HEK293 (cell line): ENCODE data around the gene EFNA2.
A peak's percentile ranks its signal among the peaks of the same experiment; 100 is the strongest.

Experiments used
- CTCF ChIA-PET: fragments of 350-600 bp; formaldehyde crosslinking; extraction: SDS; loops from one replicate; lab custom pipeline; 2021; ENCODE audit warnings: antibody characterized with exemption; lab: Yijun Ruan, JAX
- POLR2A ChIA-PET: fragments of 300-600 bp; formaldehyde crosslinking; extraction: SDS; loops from one replicate; lab custom pipeline; 2020; ENCODE audit warnings: antibody characterized with exemption, inconsistent platforms; lab: Yijun Ruan, JAX
- H3K27ac ChIP-seq: fragments of 200-500 bp; sonication (Bioruptor generic); 2 replicates; pipeline ENCODE4 v1.5.1; 2014; ENCODE audit warnings: low read depth, low read length, control low read depth, inconsistent platforms; ENCODE audit errors: extremely low read depth
- H3K36me3 ChIP-seq, 2 experiments: fragments of 200-500 bp in 1 of 2; sonication (Bioruptor generic) in 1 of 2; 1 replicate in 1 of 2; 2 replicates in 1 of 2; pipeline ENCODE4 v1.5.1; 2014 to 2017; ENCODE audit warnings: inconsistent platforms in 2 of 2, low read length in 2 of 2; ENCODE audit not compliant: control insufficient read depth in 2 of 2, insufficient read depth in 1 of 2
- H3K4me1 ChIP-seq: fragments of 200-500 bp; sonication (Bioruptor generic); 2 replicates; pipeline ENCODE4 v1.5.1; 2014; ENCODE audit warnings: mild to moderate bottlenecking, low read length, inconsistent platforms; ENCODE audit not compliant: control insufficient read depth, insufficient read depth
- H3K4me3 ChIP-seq: 2 replicates; pipeline ENCODE4 v1.5.1; 2011; ENCODE audit warnings: low read depth, mild to moderate bottlenecking, control low read depth, low read length, moderate library complexity
- H3K9me3 ChIP-seq: fragments of 200-500 bp; sonication (Bioruptor generic); 2 replicates; pipeline ENCODE4 v1.5.1; 2014; ENCODE audit warnings: low read depth, low read length, inconsistent platforms; ENCODE audit not compliant: control insufficient read depth, insufficient read depth
- GLI2 ChIP-seq: fragments of 450-650 bp; formaldehyde crosslinking; IDR thresholded peaks from 2 replicates; pipeline ENCODE4; 2017; ENCODE audit warnings: missing biosample characterization, missing genetic modification characterization, low read depth, borderline replicate concordance
- GLIS1 ChIP-seq: fragments of 450-650 bp; formaldehyde crosslinking; IDR thresholded peaks from 2 replicates; pipeline ENCODE4 v1.5.1; 2016; ENCODE audit warnings: missing biosample characterization, missing genetic modification characterization
- HIC1 ChIP-seq: fragments of 450-650 bp; formaldehyde crosslinking; IDR thresholded peaks from 2 replicates; pipeline ENCODE4 v1.5.1; 2016; ENCODE audit warnings: missing biosample characterization, missing genetic modification characterization
- INSM2 ChIP-seq: fragments of 450-650 bp; formaldehyde crosslinking; IDR thresholded peaks from 2 replicates; pipeline ENCODE4 v1.5.1; 2016; ENCODE audit warnings: missing biosample characterization, missing genetic modification characterization
- KLF1 ChIP-seq: fragments of 450-650 bp; formaldehyde crosslinking; IDR thresholded peaks from 2 replicates; pipeline ENCODE4 v1.5.1; 2016; ENCODE audit warnings: missing biosample characterization, missing genetic modification characterization
- SCRT1 ChIP-seq: fragments of 450-650 bp; formaldehyde crosslinking; IDR thresholded peaks from 2 replicates; pipeline ENCODE4 v1.5.1; 2016; ENCODE audit warnings: missing biosample characterization, missing genetic modification characterization, borderline replicate concordance
- TCF7L2 ChIP-seq: IDR thresholded peaks from 2 replicates; pipeline ENCODE4 v1.6.1; 2011; ENCODE audit warnings: low read depth, mild to moderate bottlenecking, inconsistent platforms, low read length, moderate library complexity, borderline replicate concordance
- TSHZ1 ChIP-seq: fragments of 450-650 bp; formaldehyde crosslinking; IDR thresholded peaks from 2 replicates; pipeline ENCODE4 v1.5.1; 2016; ENCODE audit warnings: missing biosample characterization, missing genetic modification characterization, borderline replicate concordance
- ZFP3 ChIP-seq: fragments of 450-650 bp; formaldehyde crosslinking; IDR thresholded peaks from 2 replicates; pipeline ENCODE4 v1.5.1; 2016; ENCODE audit warnings: low read depth, missing biosample characterization, missing genetic modification characterization
- ZFP37 ChIP-seq: fragments of 450-650 bp; formaldehyde crosslinking; IDR thresholded peaks from 2 replicates; pipeline ENCODE4 v1.5.1; 2016; ENCODE audit warnings: missing biosample characterization, missing genetic modification characterization
- ZNF112 ChIP-seq: fragments of 450-650 bp; formaldehyde crosslinking; IDR thresholded peaks from 2 replicates; pipeline ENCODE4 v1.5.0; 2017; ENCODE audit warnings: missing biosample characterization, missing genetic modification characterization
- ZNF221 ChIP-seq: fragments of 450-650 bp; formaldehyde crosslinking; IDR thresholded peaks from 2 replicates; pipeline ENCODE4 v1.5.1; 2017; ENCODE audit warnings: missing biosample characterization, missing genetic modification characterization, borderline replicate concordance
- ZNF26 ChIP-seq: fragments of 450-650 bp; formaldehyde crosslinking; IDR thresholded peaks from 2 replicates; pipeline ENCODE4 v1.5.1; 2016; ENCODE audit warnings: missing biosample characterization, missing genetic modification characterization
- ZNF416 ChIP-seq: fragments of 450-650 bp; formaldehyde crosslinking; IDR thresholded peaks from 2 replicates; pipeline ENCODE4 v1.5.1; 2016; ENCODE audit warnings: missing biosample characterization, missing genetic modification characterization
- ZNF423 ChIP-seq: fragments of 450-650 bp; formaldehyde crosslinking; IDR thresholded peaks from 2 replicates; pipeline ENCODE4 v1.5.1; 2016; ENCODE audit warnings: missing biosample characterization, missing genetic modification characterization
- ZNF433 ChIP-seq: fragments of 450-650 bp; formaldehyde crosslinking; IDR thresholded peaks from 2 replicates; pipeline ENCODE4 v1.5.1; 2016; ENCODE audit warnings: missing biosample characterization, missing genetic modification characterization, low read depth
- ZNF670 ChIP-seq: fragments of 450-650 bp; formaldehyde crosslinking; IDR thresholded peaks from 2 replicates; pipeline ENCODE4 v1.5.1; 2016; ENCODE audit warnings: missing biosample characterization, missing genetic modification characterization, low read depth
- ZNF76 ChIP-seq: fragments of 450-650 bp; formaldehyde crosslinking; IDR thresholded peaks from 2 replicates; pipeline ENCODE4; 2016; ENCODE audit warnings: low read depth, missing biosample characterization, missing genetic modification characterization, borderline replicate concordance
- TF ChIP-seq, protein P1 (sequence below): fragments of 450-650 bp; formaldehyde crosslinking; IDR thresholded peaks from 2 replicates; pipeline ENCODE4 v1.5.1; 2017; ENCODE audit warnings: missing biosample characterization, missing genetic modification characterization
- TF ChIP-seq, protein P2 (sequence below): fragments of 450-650 bp; formaldehyde crosslinking; conservative IDR thresholded peaks from 2 replicates; pipeline ENCODE4 v1.5.1; 2016; ENCODE audit warnings: low read depth, missing biosample characterization, missing genetic modification characterization

The EFNA2 gene

DNA sequence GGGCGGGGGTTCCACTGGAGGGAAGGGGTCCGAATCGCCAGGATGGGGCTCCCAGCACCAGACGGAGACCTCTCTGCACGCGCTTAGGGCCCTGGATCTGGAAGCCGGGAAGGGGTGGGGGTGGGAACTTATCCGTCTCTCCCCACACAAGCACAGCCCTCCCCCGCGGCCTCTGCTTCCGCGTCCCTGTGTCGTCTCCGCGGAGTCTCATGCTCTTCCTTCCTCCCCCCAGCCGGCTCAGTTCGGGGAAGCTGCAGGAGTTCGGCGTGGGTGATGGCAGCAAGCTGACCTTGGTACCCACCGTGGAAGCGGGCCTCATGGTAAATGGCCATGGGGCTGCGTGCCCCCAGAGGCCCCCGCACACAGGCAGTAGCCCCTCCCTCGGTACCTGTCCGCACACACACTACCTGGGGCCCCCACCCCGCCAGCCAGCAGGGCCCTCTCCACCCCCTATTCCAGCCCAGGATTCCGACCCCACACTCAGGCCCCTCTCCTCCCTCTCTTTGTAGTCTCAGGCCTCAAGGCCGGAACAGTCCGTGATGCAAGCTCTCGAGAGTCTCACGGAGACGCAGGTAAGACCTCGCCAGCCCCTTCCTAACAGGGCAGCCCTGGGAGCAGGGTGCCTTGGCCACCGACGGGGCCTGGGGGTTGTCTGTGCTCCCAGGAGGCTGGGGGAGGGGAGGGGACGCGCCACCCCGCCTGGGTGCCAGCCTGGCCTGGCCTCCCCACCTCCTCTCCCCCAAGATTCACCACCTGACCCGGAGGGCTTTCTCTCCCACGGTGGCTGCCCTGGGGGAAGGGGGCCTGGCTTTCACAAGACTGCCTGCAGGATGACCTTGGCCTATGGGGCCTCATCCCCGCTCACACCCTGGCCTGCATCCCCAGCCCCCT is 34.1 kb upstream of the EFNA2 start:
- Histone ChIP-seq H3K36me3 (peaks cover 13 to 43% of the 10 kb centered on the region in 2 experiments; a peak in 2 of 3 replicates), H3K4me3 (peak overlapping the region; percentile 92), H3K9me3 (no peaks in the 10 kb centered on the region), H3K4me1 (peaks cover 4% of the 10 kb centered on the region), H3K27ac (peak overlapping the region; percentile 100)
- CTCF ChIA-PET, result interaction anchor here (0.6 to 2.7 kb wide), 2 partner anchors 17 to 349 kb away, joined by 3 to 10 read pairs; partner anchors contain the start of gene CIRBP
- POLR2A ChIA-PET, result interaction anchor here (1.0 to 10.8 kb wide), 3 partner anchors 10 to 24 kb away, joined by 3 to 407 read pairs (median 4); partner anchors contain the start of genes CIRBP and FAM174C
- TF ChIP-seq ZFP37 (tag by site-specific recombination) (0 out of 2 replicates have a peak, but pooled peaks have one; percentile 67), KLF1 (tag by site-specific recombination) (0 out of 2 replicates have a peak, but pooled peaks have one; percentile 27), ZNF26 (tag by site-specific recombination) (no peak), INSM2 (tag by site-specific recombination) (0 out of 2 replicates have a peak, but pooled peaks have one; percentile 28), ZNF76 (tag by site-specific recombination) (no peak; the same call in 1 of the 2 replicates), ZNF670 (tag by site-specific recombination) (no peak), ZNF416 (tag by site-specific recombination) (no peak), SCRT1 (tag by site-specific recombination) (no peak), ZNF221 (no peak), TCF7L2 (no peak), ZNF112 (no peak), ZFP3 (tag by site-specific recombination) (no peak), GLI2 (tag by site-specific recombination) (no peak), ZNF433 (tag by site-specific recombination) (no peak), ZNF423 (peak; percentile 48; the same call in 1 of the 2 replicates), GLIS1 (tag by site-specific recombination) (peak; percentile 92), TSHZ1 (tag by site-specific recombination) (no peak), HIC1 (peak; percentile 84)
- TF ChIP-seq, protein P1, sequence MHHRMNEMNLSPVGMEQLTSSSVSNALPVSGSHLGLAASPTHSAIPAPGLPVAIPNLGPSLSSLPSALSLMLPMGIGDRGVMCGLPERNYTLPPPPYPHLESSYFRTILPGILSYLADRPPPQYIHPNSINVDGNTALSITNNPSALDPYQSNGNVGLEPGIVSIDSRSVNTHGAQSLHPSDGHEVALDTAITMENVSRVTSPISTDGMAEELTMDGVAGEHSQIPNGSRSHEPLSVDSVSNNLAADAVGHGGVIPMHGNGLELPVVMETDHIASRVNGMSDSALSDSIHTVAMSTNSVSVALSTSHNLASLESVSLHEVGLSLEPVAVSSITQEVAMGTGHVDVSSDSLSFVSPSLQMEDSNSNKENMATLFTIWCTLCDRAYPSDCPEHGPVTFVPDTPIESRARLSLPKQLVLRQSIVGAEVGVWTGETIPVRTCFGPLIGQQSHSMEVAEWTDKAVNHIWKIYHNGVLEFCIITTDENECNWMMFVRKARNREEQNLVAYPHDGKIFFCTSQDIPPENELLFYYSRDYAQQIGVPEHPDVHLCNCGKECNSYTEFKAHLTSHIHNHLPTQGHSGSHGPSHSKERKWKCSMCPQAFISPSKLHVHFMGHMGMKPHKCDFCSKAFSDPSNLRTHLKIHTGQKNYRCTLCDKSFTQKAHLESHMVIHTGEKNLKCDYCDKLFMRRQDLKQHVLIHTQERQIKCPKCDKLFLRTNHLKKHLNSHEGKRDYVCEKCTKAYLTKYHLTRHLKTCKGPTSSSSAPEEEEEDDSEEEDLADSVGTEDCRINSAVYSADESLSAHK (tag by site-specific recombination), result no peak
- TF ChIP-seq, protein P2, sequence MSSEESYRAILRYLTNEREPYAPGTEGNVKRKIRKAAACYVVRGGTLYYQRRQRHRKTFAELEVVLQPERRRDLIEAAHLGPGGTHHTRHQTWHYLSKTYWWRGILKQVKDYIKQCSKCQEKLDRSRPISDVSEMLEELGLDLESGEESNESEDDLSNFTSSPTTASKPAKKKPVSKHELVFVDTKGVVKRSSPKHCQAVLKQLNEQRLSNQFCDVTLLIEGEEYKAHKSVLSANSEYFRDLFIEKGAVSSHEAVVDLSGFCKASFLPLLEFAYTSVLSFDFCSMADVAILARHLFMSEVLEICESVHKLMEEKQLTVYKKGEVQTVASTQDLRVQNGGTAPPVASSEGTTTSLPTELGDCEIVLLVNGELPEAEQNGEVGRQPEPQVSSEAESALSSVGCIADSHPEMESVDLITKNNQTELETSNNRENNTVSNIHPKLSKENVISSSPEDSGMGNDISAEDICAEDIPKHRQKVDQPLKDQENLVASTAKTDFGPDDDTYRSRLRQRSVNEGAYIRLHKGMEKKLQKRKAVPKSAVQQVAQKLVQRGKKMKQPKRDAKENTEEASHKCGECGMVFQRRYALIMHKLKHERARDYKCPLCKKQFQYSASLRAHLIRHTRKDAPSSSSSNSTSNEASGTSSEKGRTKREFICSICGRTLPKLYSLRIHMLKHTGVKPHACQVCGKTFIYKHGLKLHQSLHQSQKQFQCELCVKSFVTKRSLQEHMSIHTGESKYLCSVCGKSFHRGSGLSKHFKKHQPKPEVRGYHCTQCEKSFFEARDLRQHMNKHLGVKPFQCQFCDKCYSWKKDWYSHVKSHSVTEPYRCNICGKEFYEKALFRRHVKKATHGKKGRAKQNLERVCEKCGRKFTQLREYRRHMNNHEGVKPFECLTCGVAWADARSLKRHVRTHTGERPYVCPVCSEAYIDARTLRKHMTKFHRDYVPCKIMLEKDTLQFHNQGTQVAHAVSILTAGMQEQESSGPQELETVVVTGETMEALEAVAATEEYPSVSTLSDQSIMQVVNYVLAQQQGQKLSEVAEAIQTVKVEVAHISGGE (tag by site-specific recombination), result peak; percentile 74; the same call in 1 of the 2 replicates
